Suprapubic skin (tissue), 4 donors: Measurements from ENCODE around the gene PARD6B. TPM values are rescaled to one million over a fixed set of nuclear protein-coding genes. Genes with fewer than 3 reads are reported as not detected.
A peak's percentile ranks its signal among the peaks of the same experiment; 100 is the strongest.

Source experiments
- DNase-seq, 2 donors: peaks; one replicate each; pipeline ENCODE4 v3.0.0-alpha.2; 2019; ENCODE audit warnings: low spot score in 2 of 2
- H3K27ac ChIP-seq: fragments of 200-600 bp; sonication (generic); one replicate; pipeline ENCODE4 v1.5.1; 2019
- H3K27me3 ChIP-seq: fragments of 200-600 bp; sonication (generic); one replicate; pipeline ENCODE4 v1.5.1; 2019
- H3K36me3 ChIP-seq: fragments of 200-600 bp; sonication (generic); one replicate; pipeline ENCODE4 v1.5.1; 2019
- H3K4me1 ChIP-seq: fragments of 200-600 bp; sonication (generic); one replicate; pipeline ENCODE4 v1.5.1; 2019
- H3K4me3 ChIP-seq: fragments of 200-600 bp; sonication (generic); one replicate; pipeline ENCODE4 v1.5.1; 2019; ENCODE audit warnings: mild to moderate bottlenecking
- H3K9me3 ChIP-seq: fragments of 200-600 bp; sonication (generic); one replicate; pipeline ENCODE4 v1.5.1; 2019
- CTCF ChIP-seq, 2 donors: fragments of 200-600 bp in 1 of 2; fragments of 450-650 bp in 1 of 2; sonication (generic) in 1 of 2; IDR thresholded peaks; one replicate each; pipeline ENCODE4 v1.5.1; 2016 to 2019; ENCODE audit warnings: antibody characterized with exemption in 2 of 2, mild to moderate bottlenecking in 1 of 2, moderate library complexity in 1 of 2
- EP300 ChIP-seq: sonication (generic); formaldehyde crosslinking; IDR thresholded peaks from one replicate; pipeline ENCODE4 v1.6.1; 2017; ENCODE audit warnings: antibody characterized with exemption
- POLR2A ChIP-seq, 2 donors: fragments of 450-650 bp; IDR thresholded peaks; one replicate each; pipeline ENCODE4 v1.6.1; 2017; ENCODE audit warnings: antibody characterized with exemption in 2 of 2, mild to moderate bottlenecking in 2 of 2, moderate library complexity in 2 of 2
- POLR2AphosphoS5 ChIP-seq, 3 donors: sonication (generic); formaldehyde crosslinking; IDR thresholded peaks; one replicate each; pipeline ENCODE4 v1.6.1; 2017; ENCODE audit warnings: antibody characterized with exemption in 3 of 3
- WGBS: methylation state at CpG from one replicate; pipeline ENCODE4 v1.1.5; 2018; 5-methylcytosine and 5-hydroxymethylcytosine counted together
- total RNA-seq, 4 donors: library from RNA; depleted of rRNA; stranded (reverse); fragments of >200 nt; gene quantifications; one replicate each; pipeline ENCODE4 v1.1.0, GENCODE V29; 2016

PARD6B gene
- total RNA-seq, 4 donors from 2014 or later: 7.6 to 10.3 (median 8.4) TPM

- peak overlapping the region; percentile 54 for H3K27ac ChIP-seq
- H3K4me3 ChIP-seq: no peak overlapping the region
- WGBS: 76% methylated on average over 4 of the region's 4 CpGs
- TF ChIP-seq POLR2AphosphoS5 (IDR thresholded peaks at IDR 0.05) (no peak), POLR2A (IDR thresholded peaks at IDR 0.05) (no peak), CTCF (IDR thresholded peaks at IDR 0.05) (no peak), EP300 (no peak)
- no peak for DNase-seq
- H3K4me1 ChIP-seq: peaks cover 38% of the 10 kb centered on the region
- no peaks in the 10 kb centered on the region for H3K36me3 ChIP-seq
- no peaks in the 10 kb centered on the region for H3K9me3 ChIP-seq
- H3K27me3 ChIP-seq: no peaks in the 10 kb centered on the region
Measured at GRCh38 chr20:50726955-50727791, 4.2 kb upstream of the PARD6B start.

DNA sequence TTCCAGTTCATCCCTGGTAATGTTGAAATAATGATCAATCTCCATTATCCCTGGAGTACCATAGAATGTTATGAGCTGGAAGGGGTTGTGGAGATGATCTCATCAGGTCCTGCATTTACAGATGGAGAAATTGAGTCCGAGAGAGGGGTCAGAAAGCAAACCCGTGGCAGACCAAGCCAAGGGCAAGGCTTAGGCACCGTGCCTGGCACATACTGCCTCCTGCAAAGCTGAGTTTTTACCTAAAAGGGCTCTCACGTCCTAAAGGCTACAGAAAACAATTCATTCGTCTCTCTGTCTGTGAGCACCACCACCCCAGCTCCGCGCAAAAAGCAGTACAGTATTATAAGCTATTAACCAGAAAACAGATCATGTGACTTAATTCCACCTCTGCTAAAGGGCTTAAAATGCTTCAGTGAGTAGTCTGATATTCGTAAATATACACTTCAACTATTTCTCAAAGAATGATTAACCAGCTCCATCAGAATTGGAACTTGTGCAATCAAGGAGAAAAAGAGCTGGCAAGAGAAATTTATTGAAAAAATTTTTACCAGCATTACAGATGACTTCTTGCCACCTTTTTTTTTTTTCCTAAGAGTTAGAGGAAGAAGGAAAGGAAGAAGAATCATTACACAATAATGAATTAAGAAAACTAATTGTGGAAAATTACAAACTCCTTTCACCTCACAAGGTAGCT is 3.4 kb upstream of the PARD6B start:
- no peaks in the 10 kb centered on the region for H3K36me3 ChIP-seq
- H3K4me3 ChIP-seq: no peak overlapping the region
- DNase-seq: no peak
- H3K4me1 ChIP-seq: peaks cover 41% of the 10 kb centered on the region
- 82% methylated on average over 8 of the region's 8 CpGs for WGBS
- no peaks in the 10 kb centered on the region for H3K9me3 ChIP-seq
- H3K27me3 ChIP-seq: no peaks in the 10 kb centered on the region
- H3K27ac ChIP-seq: peak overlapping the region; percentile 76
- no peak for TF ChIP-seq POLR2A (IDR thresholded peaks at IDR 0.05)
- TF ChIP-seq EP300: no peak
- TF ChIP-seq POLR2AphosphoS5 (IDR thresholded peaks at IDR 0.05): no peak
- no peak for TF ChIP-seq CTCF (IDR thresholded peaks at IDR 0.05)

DNA sequence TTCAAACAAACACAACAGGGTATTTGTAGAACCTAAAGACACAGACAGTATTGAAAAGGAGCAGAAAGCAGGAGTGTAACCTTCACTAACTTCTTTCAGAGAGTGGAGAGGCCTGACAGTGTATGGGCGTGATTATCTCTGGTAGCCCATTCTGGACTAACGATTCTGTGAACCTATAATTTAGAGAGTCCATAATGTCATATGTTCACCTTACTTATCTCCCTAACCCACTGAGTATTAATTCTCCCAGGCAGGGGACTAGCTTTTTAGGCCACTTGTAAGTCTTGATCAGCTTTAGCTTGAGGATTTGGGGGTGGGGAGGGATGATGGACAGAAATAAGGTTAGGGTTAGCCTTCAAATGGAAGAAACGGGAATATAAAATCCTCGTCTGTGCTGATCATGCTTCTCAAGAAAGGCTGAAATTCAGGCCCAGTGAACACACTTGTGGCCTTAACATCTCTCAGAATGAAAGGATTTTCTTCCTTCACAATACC is 2.8 kb upstream of the PARD6B start:
- no peaks in the 10 kb centered on the region for H3K9me3 ChIP-seq
- no peaks in the 10 kb centered on the region for H3K27me3 ChIP-seq
- no peak overlapping the region for H3K4me3 ChIP-seq
- 86% methylated on average over 4 of the region's 4 CpGs for WGBS
- H3K36me3 ChIP-seq: no peaks in the 10 kb centered on the region
- H3K4me1 ChIP-seq: peaks cover 47% of the 10 kb centered on the region
- TF ChIP-seq CTCF (IDR thresholded peaks at IDR 0.05) (no peak), POLR2A (IDR thresholded peaks at IDR 0.05) (no peak), POLR2AphosphoS5 (IDR thresholded peaks at IDR 0.05) (no peak), EP300 (no peak)
- H3K27ac ChIP-seq: peak overlapping the region; percentile 76
- DNase-seq: no peak

- H3K4me1 ChIP-seq: peaks cover 49% of the 10 kb centered on the region
- H3K9me3 ChIP-seq: no peaks in the 10 kb centered on the region
- H3K4me3 ChIP-seq: no peak overlapping the region
- H3K36me3 ChIP-seq: no peaks in the 10 kb centered on the region
- peak overlapping the region; percentile 76 for H3K27ac ChIP-seq
- H3K27me3 ChIP-seq: no peaks in the 10 kb centered on the region
- DNase-seq: no peak
- TF ChIP-seq POLR2A (IDR thresholded peaks at IDR 0.05): no peak
- TF ChIP-seq CTCF (IDR thresholded peaks at IDR 0.05): no peak
- no peak for TF ChIP-seq EP300
- TF ChIP-seq POLR2AphosphoS5 (IDR thresholded peaks at IDR 0.05): no peak
- WGBS: 62% methylated on average over 11 of the region's 11 CpGs
Measured at GRCh38 chr20:50728981-50729874, 2.2 kb upstream of the PARD6B start.
